Measurements from ENCODE around the gene PCDHB9. TPM values are rescaled to one million over a fixed set of nuclear protein-coding genes. Genes with fewer than 3 reads are reported as not detected.

PCDHB9 gene
- total and polyA plus RNA-seq, 2 of the 4 experiments (the other 2 are of a cell fraction) = 0.10 to 0.18 TPM

- Histone ChIP-seq H3K9me3 (ENCODE audit: control insufficient read depth, insufficient read depth, low read length) (peaks cover 15% of the 10 kb centered on the region; the same call in 1 of the 2 replicates), H2AK9ac (replicated peaks; ENCODE audit: low read depth, low read length, poor library complexity) (no peak overlapping the region), H3K9me1 (ENCODE audit: insufficient read depth, low read length) (no peaks in the 10 kb centered on the region), H2BK120ac (ENCODE audit: low read depth, low read length) (no peak overlapping the region), H3K27me3 (ENCODE audit: control insufficient read depth, insufficient read depth, low read length) (no peaks in the 10 kb centered on the region), H3K4me1 (ENCODE audit: control insufficient read depth, insufficient read depth, low read length) (no peaks in the 10 kb centered on the region), H4K91ac (ENCODE audit: insufficient read depth, low read depth, low read length) (no peak overlapping the region), H3K4ac (ENCODE audit: low read depth, low read length) (no peak overlapping the region), H2AFZ (replicated peaks; ENCODE audit: low read length, poor library complexity) (peak overlapping the region; percentile 59), H4K8ac (ENCODE audit: low read depth in 2 of 2, low read length in 2 of 2) (no peak overlapping the region), H3K27ac (ENCODE audit: insufficient read depth, low read length) (no peak overlapping the region), H2BK15ac (ENCODE audit: low read depth, low read length) (no peak overlapping the region), H3K14ac (replicated peaks; ENCODE audit: low read depth, low read length) (no peak overlapping the region), H3K4me2 (ENCODE audit: low read depth, low read length) (peak overlapping the region; percentile 81; the same call in 1 of the 2 replicates), H3K36me3 (ENCODE audit: control insufficient read depth, insufficient read depth, low read length) (no peaks in the 10 kb centered on the region), H3K18ac (ENCODE audit: low read depth, low read length) (no peak overlapping the region), H4K5ac (ENCODE audit: low read depth, low read length) (no peak overlapping the region), H3K79me1 (ENCODE audit: low read depth in 1 of 2, low read length in 2 of 2) (no peaks in the 10 kb centered on the region), H3K56ac (ENCODE audit: extremely low read depth, insufficient read depth, low read length) (no peak overlapping the region), H2BK20ac (ENCODE audit: low read depth, low read length) (no peak overlapping the region), H2AK5ac (ENCODE audit: low read depth, low read length) (no peak overlapping the region), H3K9ac (ENCODE audit: low read depth, low read length) (no peak overlapping the region), H3K23ac (ENCODE audit: low read depth, low read length) (no peak overlapping the region), H2BK5ac (ENCODE audit: low read depth, low read length, poor library complexity, severe bottlenecking) (no peak overlapping the region), H3K4me3 (ENCODE audit: insufficient read depth, low read depth, low read length) (no peak overlapping the region; the same call in 1 of the 2 replicates), H4K20me1 (ENCODE audit: insufficient read depth, low read length) (no peaks in the 10 kb centered on the region)
- WGBS, 2 experiments (ENCODE audit: extremely low coverage in 2 of 2, insufficient read length in 1 of 2) = 33% methylated on average over 18 of the region's 33 CpGs; no CpG with 5 or more reads in 1 of the 2 experiments
- BruUV-seq (replicated peaks) = no TSS peak
- ATAC-seq (ENCODE audit: low read depth) (no peak), DNase-seq (no peak)
- POLR2A ChIA-PET (ENCODE audit: unreplicated experiment) = no interaction called here
- in situ Hi-C loops (cut with MboI; ENCODE audit: low sequenced_read_pairs) = no loop called here
- no peak for TF ChIP-seq FOS (IDR thresholded peaks at IDR 0.05; ENCODE audit: low read depth, low read length)
- TF ChIP-seq MXI1 (IDR thresholded peaks at IDR 0.05; ENCODE audit: borderline replicate concordance, low read depth, low read length) = no peak
- TF ChIP-seq, protein P1, sequence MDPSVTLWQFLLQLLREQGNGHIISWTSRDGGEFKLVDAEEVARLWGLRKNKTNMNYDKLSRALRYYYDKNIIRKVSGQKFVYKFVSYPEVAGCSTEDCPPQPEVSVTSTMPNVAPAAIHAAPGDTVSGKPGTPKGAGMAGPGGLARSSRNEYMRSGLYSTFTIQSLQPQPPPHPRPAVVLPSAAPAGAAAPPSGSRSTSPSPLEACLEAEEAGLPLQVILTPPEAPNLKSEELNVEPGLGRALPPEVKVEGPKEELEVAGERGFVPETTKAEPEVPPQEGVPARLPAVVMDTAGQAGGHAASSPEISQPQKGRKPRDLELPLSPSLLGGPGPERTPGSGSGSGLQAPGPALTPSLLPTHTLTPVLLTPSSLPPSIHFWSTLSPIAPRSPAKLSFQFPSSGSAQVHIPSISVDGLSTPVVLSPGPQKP (IDR thresholded peaks at IDR 0.05; ENCODE audit: borderline replicate concordance, low read depth, low read length) = no peak
- TF ChIP-seq CHD1 (IDR thresholded peaks at IDR 0.05; ENCODE audit: low read depth, low read length) = no peak
- TF ChIP-seq RCOR1 (IDR thresholded peaks at IDR 0.05; ENCODE audit: insufficient replicate concordance, low read length) = no peak
- TF ChIP-seq, protein P2, sequence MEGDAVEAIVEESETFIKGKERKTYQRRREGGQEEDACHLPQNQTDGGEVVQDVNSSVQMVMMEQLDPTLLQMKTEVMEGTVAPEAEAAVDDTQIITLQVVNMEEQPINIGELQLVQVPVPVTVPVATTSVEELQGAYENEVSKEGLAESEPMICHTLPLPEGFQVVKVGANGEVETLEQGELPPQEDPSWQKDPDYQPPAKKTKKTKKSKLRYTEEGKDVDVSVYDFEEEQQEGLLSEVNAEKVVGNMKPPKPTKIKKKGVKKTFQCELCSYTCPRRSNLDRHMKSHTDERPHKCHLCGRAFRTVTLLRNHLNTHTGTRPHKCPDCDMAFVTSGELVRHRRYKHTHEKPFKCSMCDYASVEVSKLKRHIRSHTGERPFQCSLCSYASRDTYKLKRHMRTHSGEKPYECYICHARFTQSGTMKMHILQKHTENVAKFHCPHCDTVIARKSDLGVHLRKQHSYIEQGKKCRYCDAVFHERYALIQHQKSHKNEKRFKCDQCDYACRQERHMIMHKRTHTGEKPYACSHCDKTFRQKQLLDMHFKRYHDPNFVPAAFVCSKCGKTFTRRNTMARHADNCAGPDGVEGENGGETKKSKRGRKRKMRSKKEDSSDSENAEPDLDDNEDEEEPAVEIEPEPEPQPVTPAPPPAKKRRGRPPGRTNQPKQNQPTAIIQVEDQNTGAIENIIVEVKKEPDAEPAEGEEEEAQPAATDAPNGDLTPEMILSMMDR (conservative IDR thresholded peaks at IDR 0.05; ENCODE audit: low read depth, low read length) = no peak
- TF ChIP-seq SMC3 (IDR thresholded peaks at IDR 0.05; ENCODE audit: low read depth, low read length) = no peak
- TF ChIP-seq BHLHE40 (IDR thresholded peaks at IDR 0.05; ENCODE audit: low read depth, low read length) = no peak
- no peak for TF ChIP-seq NFE2L2 (IDR thresholded peaks at IDR 0.05; ENCODE audit: low read depth, low read length)
- TF ChIP-seq MAZ (IDR thresholded peaks at IDR 0.05; ENCODE audit: borderline replicate concordance, low read depth, low read length) = no peak
- TF ChIP-seq RFX5 (IDR thresholded peaks at IDR 0.05; ENCODE audit: low read depth, low read length) = no peak
- no peak for TF ChIP-seq MAFK (IDR thresholded peaks at IDR 0.05; ENCODE audit: low read depth, low read length)
- TF ChIP-seq POLR2A (IDR thresholded peaks at IDR 0.05; ENCODE audit: low read depth, low read length) = no peak
- TF ChIP-seq RAD21 (IDR thresholded peaks at IDR 0.05; ENCODE audit: low read length) = no peak
- TF ChIP-seq CEBPB (IDR thresholded peaks at IDR 0.05; ENCODE audit: low read depth, low read length) = no peak
- CTCF ChIA-PET = no interaction called here
- intact Hi-C loops (cut with micrococcal nuclease) = no loop called here
- dilution Hi-C loops (cut with HindIII; ENCODE audit: low sequenced_read_pairs, unreplicated experiment) = no loop called here
Measured at GRCh38 chr5:141150224-141150992, 36.6 kb upstream of the PCDHB9 start.
